ENCODE measurements around the gene PVRIG. TPM values are rescaled to one million over a fixed set of nuclear protein-coding genes. Genes with fewer than 3 reads are reported as not detected.
"Not testable (repeated sequence)": the region's sequence is repeated elsewhere in the genome, so short reads cannot be mapped to it uniquely, and the experiment has no call there.

PVRIG gene
- total RNA-seq, 2 donors from 2014 or later: 1.1 TPM; not detected in 1

DNA sequence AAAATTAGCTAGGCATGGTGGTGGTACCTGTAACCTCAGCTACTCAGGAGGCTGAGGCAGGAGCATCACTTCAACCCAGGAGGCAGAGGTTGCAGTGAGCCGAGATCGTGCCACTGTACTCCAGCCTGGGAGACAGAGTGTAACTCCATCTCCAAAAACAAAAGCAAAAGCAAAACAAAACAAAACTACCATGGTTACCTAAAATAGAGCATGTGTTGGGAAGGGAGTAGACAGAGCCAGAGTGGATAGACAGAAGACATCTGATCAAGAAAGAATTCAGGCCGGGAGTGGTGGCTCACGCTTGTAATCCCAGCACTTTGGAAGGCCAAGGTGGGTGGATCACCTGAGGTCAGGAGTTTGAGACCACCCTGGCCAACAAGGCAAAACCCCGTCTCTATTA lies 46.1 kb downstream of the PVRIG start:
- DNase-seq; intact Hi-C loops (cut with DNase I, micrococcal nuclease); ATAC-seq: not testable (repeated sequence)

DNA sequence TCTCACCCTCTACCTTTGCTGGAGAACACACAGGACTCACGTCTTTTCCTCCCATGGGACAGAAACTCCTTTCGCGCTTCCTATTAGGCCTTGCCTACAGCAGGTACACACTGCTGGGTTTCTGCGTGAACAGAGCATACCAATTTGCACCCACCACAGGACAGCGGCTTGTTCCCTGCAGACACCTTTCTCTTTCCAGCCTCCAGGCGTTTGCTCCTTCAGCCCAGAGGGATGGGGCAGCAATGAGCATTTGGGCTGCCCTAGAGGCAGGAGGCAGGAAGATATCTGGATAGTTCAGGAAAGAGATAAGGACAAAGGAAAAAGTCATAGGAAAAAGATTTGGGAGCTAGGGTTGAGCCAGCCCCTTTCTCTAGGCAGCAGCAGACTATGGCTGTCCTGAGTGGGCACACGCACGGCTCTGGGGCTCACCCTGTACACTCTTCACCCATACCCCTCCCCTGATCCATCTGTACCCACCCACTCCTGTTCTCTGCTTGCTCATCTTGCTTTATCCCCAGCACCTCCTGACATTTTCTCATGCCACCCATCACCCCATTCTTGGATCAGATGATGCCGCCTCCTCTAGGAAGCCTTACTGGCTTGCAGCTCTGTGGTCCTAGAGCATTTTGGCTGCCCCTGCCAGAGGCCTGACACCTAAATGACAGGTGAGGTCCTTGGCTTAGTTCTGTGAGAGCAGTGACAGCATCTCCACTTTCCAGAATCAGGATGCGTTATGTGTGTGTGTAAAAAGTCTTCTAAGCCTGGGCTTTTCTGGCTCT lies 47.0 kb downstream of the PVRIG start:
- DNase-seq (no peak), ATAC-seq (no peak)
- intact Hi-C loops (cut with DNase I, micrococcal nuclease): no loop called here

DNA sequence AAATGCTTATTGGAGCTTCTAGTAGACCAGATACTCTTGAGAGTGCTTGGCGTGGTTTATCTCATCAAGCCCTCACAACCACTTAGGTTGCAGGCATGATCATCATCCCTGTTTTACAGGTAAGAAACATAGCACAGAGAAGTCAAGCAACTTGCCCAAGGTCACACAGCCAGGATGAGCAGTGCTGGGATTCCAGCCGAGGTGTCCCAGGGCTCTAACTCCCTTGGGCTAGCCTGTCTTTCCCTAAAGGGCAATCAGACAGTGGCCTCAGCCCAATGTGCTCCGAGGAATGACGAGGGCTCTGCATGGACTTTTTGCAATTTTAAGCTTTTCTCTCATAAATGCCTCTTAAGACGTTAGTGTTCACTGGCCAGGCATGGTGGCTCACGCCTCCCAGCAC lies 47.9 kb downstream of the PVRIG start:
- DNase-seq (no peak), ATAC-seq (no peak)
- intact Hi-C loops (cut with DNase I, micrococcal nuclease): no loop called here

DNA sequence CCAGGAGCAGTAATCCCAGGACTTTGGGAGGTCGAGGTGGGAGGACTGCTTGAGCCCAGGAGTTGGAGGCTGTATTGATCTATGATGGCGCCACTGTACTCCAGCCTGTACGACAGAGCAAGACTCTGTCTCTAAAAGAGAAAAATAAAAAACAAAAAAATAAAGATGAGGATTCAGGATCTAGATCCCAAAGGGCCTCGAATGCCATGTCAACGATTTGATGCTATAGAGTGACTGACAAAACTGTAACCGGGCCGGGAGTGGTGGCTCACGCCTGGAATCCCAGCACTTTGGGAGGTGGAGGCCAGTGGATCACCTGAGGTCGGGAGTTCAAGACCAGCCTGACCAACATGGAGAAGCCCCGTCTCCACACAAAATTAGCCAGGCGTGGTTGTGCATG lies 49.1 kb downstream of the PVRIG start:
- DNase-seq; intact Hi-C loops (cut with DNase I, micrococcal nuclease); ATAC-seq: not testable (repeated sequence)

DNA sequence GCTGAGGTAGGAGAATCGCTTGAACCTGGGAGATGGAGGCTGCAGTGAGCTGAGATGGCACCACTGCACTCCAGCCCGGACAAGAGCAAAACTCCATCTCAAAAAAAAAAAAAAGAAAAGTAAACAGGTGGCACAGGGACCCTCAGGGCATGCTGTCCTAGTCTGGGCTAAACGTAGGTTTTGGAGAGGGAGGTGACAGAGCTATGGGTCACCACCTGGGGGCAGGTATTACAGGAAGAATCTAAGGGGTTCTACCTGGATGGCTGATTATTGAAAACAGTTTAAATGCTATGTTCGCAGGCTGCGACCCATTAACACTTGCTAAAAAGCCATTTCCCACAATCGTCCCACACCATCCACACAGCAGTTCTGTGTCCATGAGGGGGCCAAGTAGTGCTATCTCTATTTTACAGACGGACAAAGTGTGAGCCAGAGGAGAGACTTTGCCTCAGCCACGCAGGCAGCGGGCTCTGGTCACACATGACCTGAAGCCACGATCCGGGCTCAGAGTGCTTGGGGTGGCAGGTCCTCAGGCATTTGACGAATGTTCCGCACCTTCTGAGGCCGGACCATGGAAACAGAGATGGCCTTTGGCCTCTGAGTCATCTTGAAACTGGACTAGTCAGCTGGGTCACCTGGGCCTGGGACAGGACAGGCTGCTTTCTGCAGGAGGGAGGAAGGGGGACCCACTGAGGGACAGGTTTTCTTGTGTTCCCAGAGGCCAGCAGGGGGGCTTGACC lies 49.7 kb downstream of the PVRIG start:
- DNase-seq: peak in 1 of 2 donors; percentile 14
- intact Hi-C loops (cut with DNase I, micrococcal nuclease): not testable (repeated sequence)
- ATAC-seq: peak; percentile 52

DNA sequence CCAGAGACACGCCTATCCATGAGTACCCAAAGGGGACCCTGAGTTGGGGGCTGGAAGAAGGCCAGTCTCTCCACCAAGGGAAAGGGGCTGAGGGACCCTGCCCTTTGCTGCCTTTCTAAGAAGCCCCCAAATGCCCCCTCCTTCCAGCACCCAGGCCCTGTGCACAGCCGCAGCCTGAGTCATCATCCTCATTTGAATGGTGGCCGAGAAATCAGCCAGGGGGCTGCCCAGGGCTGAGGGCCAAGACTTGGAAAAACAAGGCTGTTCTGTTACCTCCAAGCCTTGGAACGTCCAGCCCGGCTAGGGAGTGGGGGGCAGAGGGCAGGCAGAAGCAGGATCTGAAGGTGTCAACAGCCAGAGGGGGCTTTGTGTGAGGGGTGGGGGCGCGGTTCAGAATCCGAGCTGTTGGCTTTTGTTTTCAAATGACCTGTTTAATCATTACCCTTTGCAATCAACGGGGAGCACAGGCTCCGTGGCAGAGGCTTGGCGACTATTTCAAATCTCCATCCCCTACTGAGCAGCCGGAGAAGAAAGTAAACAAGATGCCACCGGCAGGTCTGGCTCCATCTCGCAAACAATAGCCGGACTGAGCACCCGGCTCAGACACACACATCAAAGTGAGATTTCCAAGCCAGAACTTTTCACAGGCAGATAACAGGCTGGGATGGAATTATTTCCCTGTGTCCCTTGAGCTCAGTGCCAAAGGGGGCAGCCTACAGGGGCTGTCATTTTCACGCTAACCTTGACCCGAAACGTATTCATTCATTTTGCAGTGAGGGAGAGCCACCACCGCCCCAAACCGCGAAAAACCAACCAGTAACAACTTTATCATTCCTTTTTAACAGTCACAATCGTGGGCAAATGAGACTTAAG lies 50.5 kb downstream of the PVRIG start:
- ATAC-seq; intact Hi-C loops (cut with DNase I, micrococcal nuclease); DNase-seq: not testable (repeated sequence)

Other genes with a start within 250 kb of the PVRIG start
- gene AZGP1, start 243.9 kb upstream of the PVRIG start, total RNA-seq: 1 to 10 TPM; 3.4 to 4.8 TPM
- 100 to 1,000 TPM; 127 to 133 TPM for gene ZKSCAN1, start 204.4 kb upstream of the PVRIG start, total RNA-seq
- 1 to 10 TPM; 6.7 to 7.1 TPM for gene ZSCAN21, start 170.2 kb upstream of the PVRIG start, total RNA-seq
- 10 to 100 TPM; 34.0 to 37.2 TPM for gene ZNF3, start 138.2 kb upstream of the PVRIG start, total RNA-seq
- gene COPS6, start 131.0 kb upstream of the PVRIG start, total RNA-seq: 10 to 100 TPM; 59.3 to 65.6 TPM
- 10 to 100 TPM; 44.7 to 62.1 TPM for gene MCM7, start 118.6 kb upstream of the PVRIG start, total RNA-seq
- gene AP4M1, start 118.3 kb upstream of the PVRIG start, total RNA-seq: 10 to 100 TPM; 20.2 to 20.8 TPM
- gene TAF6, start 100.6 kb upstream of the PVRIG start, total RNA-seq: 10 to 100 TPM; 28.7 to 33.1 TPM
- 1 to 10 TPM; 7.0 to 9.8 TPM for gene CNPY4, start 100.3 kb upstream of the PVRIG start, total RNA-seq
- 1 to 10 TPM; 2.7 to 3.9 TPM for gene MBLAC1, start 93.0 kb upstream of the PVRIG start, total RNA-seq
- 100 to 1,000 TPM; 224 to 268 TPM for gene LAMTOR4, start 71.0 kb upstream of the PVRIG start, total RNA-seq
- 10 to 100 TPM; 54.9 to 62.1 TPM for gene TRAPPC14, start 61.2 kb upstream of the PVRIG start, total RNA-seq
- gene GAL3ST4, start 51.3 kb upstream of the PVRIG start, total RNA-seq: 10 to 100 TPM in 1 of 2 donors, 1 to 10 TPM in 1; 8.0 to 10.9 TPM
- 1 to 10 TPM; 4.0 to 5.7 TPM for gene GPC2, start 42.6 kb upstream of the PVRIG start, total RNA-seq
- gene STAG3, start 42.0 kb upstream of the PVRIG start, total RNA-seq: 1 to 10 TPM; 1.2 to 2.0 TPM
- not detected for gene SPDYE3, start 87.8 kb downstream of the PVRIG start, total RNA-seq
- 10 to 100 TPM; 36.1 to 45.0 TPM for gene PILRB, start 138.2 kb downstream of the PVRIG start, total RNA-seq
- 1 to 10 TPM; 1.9 to 5.2 TPM for gene PILRA, start 153.5 kb downstream of the PVRIG start, total RNA-seq
- gene ZCWPW1, start 208.8 kb downstream of the PVRIG start, total RNA-seq: 1 to 10 TPM; 1.2 to 1.6 TPM
- 10 to 100 TPM; 27.4 to 30.2 TPM for gene MEPCE, start 209.9 kb downstream of the PVRIG start, total RNA-seq
- 10 to 100 TPM; 32.6 to 35.3 TPM for gene PPP1R35, start 216.5 kb downstream of the PVRIG start, total RNA-seq
- gene SPACDR, start 244.3 kb downstream of the PVRIG start, total RNA-seq: under 1 TPM; 0.31 to 0.39 TPM